Measurements from ENCODE around the gene CBR1. TPM values are rescaled to one million over a fixed set of nuclear protein-coding genes. Genes with fewer than 3 reads are reported as not detected.

Gene CBR1
- total RNA-seq, 2 experiments from 2014 or later, result 12.0 TPM; not detected in 1

DNA sequence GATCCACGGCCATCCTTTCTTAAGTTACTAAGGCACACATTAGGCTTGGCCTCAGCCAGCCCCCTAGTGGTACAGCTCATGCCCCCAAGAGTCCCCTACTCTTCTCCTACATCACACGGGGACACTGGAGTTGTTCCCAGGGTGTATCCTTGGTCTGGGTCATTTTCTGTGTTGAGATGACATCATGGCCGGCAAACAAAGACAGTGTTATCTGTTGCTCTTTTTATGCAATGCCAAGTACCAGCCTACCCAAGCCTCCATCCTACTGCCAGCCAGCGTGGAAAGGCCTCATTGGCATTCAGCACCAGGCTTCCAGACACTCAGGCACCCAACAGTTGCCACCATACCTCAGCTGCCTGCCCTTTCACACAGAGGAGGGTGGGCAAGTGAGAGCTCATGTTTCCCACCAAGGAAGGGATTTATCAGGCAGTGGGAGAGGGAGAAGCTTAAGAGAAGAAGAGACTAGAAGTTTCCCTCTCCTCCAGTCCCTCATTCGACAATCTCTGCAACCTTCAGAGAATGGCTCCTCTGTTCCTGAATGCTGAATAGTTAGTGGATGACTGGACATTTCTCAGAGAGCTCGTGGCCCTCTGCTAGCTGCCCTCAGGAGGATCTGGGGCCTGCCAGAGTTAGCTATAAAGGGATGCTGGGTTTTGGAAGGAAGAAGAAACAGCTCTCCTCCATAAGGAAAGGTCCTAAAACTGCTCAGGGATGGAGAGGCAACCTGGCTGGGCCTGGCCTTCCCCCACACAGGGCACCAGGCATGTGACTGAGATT lies 17.7 kb downstream of the CBR1 start:
- intact Hi-C loops (cut with micrococcal nuclease; ENCODE audit: unreplicated experiment), result no loop called here
- ChIA-PET CTCF (ENCODE audit: unreplicated experiment) (no interaction called here), POLR2A (interaction anchor here (0.6 to 0.8 kb wide), 2 partner anchors 13 to 26 kb away, joined by 3 read pairs; no protein-coding TSS in a partner anchor)

DNA sequence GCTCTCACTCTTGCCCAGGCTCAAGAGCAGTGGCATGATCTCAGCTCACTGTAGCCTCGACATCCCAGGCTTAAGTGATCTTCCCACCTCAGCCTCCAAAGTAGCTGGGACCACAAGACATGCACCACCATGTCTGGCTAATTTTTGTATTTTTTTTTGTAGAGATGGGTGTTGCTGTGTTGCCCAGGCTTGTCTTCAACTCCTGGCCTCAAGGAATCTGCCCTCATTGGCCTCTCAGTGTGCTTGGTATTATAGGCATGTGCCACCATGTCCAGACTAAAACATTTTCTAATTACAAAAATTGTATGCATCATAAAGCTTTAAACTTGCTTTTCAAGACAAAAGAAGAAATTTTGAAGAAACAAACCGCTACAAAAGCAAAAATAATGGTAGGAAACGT lies 20.1 kb downstream of the CBR1 start:
- H3K79me2 ChIP-seq (ENCODE audit: insufficient read depth, low read depth, low read length), result no peaks in the 10 kb centered on the region
- H3K4me1 ChIP-seq (ENCODE audit: insufficient read depth, low read length, poor library complexity, severe bottlenecking), result no peaks in the 10 kb centered on the region
- TF ChIP-seq EZH2phosphoT487 (IDR thresholded peaks at IDR 0.05; ENCODE audit: borderline replicate concordance, low read depth, low read length), result no peak
- TF ChIP-seq, protein P1, sequence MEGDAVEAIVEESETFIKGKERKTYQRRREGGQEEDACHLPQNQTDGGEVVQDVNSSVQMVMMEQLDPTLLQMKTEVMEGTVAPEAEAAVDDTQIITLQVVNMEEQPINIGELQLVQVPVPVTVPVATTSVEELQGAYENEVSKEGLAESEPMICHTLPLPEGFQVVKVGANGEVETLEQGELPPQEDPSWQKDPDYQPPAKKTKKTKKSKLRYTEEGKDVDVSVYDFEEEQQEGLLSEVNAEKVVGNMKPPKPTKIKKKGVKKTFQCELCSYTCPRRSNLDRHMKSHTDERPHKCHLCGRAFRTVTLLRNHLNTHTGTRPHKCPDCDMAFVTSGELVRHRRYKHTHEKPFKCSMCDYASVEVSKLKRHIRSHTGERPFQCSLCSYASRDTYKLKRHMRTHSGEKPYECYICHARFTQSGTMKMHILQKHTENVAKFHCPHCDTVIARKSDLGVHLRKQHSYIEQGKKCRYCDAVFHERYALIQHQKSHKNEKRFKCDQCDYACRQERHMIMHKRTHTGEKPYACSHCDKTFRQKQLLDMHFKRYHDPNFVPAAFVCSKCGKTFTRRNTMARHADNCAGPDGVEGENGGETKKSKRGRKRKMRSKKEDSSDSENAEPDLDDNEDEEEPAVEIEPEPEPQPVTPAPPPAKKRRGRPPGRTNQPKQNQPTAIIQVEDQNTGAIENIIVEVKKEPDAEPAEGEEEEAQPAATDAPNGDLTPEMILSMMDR (conservative IDR thresholded peaks at IDR 0.05; ENCODE audit: low read length), result no peak
- H3K9me2 ChIP-seq (ENCODE audit: insufficient read depth, low read length), result no peaks in the 10 kb centered on the region
- H3K4me2 ChIP-seq (ENCODE audit: low read length), result no peak overlapping the region
- H4K20me1 ChIP-seq (ENCODE audit: insufficient read depth, low read length), result no peaks in the 10 kb centered on the region
- H2AFZ ChIP-seq (ENCODE audit: low read length), result no peak overlapping the region
- POLR2A ChIA-PET, result interaction anchor here (1.0 kb wide), 1 partner anchor 228 kb away, joined by 3 read pairs; no protein-coding TSS in a partner anchor
- H3K27ac ChIP-seq (ENCODE audit: low read depth, low read length, poor library complexity, severe bottlenecking), result no peak overlapping the region
- no TSS peak for BruUV-seq (replicated peaks)
- CTCF ChIA-PET (ENCODE audit: unreplicated experiment), result no interaction called here
- intact Hi-C loops (cut with micrococcal nuclease; ENCODE audit: unreplicated experiment), result no loop called here
- H3K9me3 ChIP-seq (ENCODE audit: low read length), result peaks cover 17% of the 10 kb centered on the region
- H3K36me3 ChIP-seq (ENCODE audit: insufficient read depth, low read length), result no peaks in the 10 kb centered on the region
- no peak overlapping the region for H3K4me3 ChIP-seq (ENCODE audit: low read depth, low read length, poor library complexity, severe bottlenecking)
- no peak for DNase-seq (ENCODE audit: low spot score)

More for the DNA sequence above, 17.7 kb downstream of the CBR1 start:
- no TSS peak for BruUV-seq (replicated peaks)
- H3K4me2 ChIP-seq (ENCODE audit: low read length), result no peak overlapping the region
- DNase-seq (ENCODE audit: low spot score), result no peak
- H3K27ac ChIP-seq (ENCODE audit: low read depth, low read length, poor library complexity, severe bottlenecking), result no peak overlapping the region
- H3K4me1 ChIP-seq (ENCODE audit: insufficient read depth, low read length, poor library complexity, severe bottlenecking), result no peaks in the 10 kb centered on the region
- H3K79me2 ChIP-seq (ENCODE audit: insufficient read depth, low read depth, low read length), result no peaks in the 10 kb centered on the region
- H3K36me3 ChIP-seq (ENCODE audit: insufficient read depth, low read length), result no peaks in the 10 kb centered on the region
- no peaks in the 10 kb centered on the region for H4K20me1 ChIP-seq (ENCODE audit: insufficient read depth, low read length)
- H3K4me3 ChIP-seq (ENCODE audit: low read depth, low read length, poor library complexity, severe bottlenecking), result no peak overlapping the region
- no peak overlapping the region for H2AFZ ChIP-seq (ENCODE audit: low read length)
- TF ChIP-seq, protein P1 (conservative IDR thresholded peaks at IDR 0.05; ENCODE audit: low read length), result peak; percentile 64
- TF ChIP-seq EZH2phosphoT487 (IDR thresholded peaks at IDR 0.05; ENCODE audit: borderline replicate concordance, low read depth, low read length), result no peak
- H3K9me3 ChIP-seq (ENCODE audit: low read length), result no peaks in the 10 kb centered on the region
- H3K9me2 ChIP-seq (ENCODE audit: insufficient read depth, low read length), result no peaks in the 10 kb centered on the region

DNA sequence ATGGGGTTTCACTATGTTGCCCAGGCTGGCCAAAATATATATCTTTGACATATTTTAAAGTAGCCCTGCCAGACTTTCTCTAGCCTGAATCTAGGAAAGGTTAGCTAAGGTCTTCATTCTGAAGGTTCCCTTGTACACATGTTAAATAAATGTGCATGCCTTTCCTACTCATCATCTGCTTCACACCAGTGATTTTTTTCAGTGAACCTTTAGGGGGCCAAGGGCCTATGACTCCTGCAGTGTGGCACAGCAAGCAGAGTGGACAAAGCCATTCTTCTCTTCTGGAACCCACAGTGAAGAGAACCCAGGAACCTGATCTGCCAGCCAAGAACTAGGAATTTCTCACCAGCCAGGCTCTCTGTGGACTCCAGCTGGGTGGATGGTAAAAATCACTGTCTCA lies 22.9 kb downstream of the CBR1 start:
- H3K9me2 ChIP-seq (ENCODE audit: insufficient read depth, low read length), result no peaks in the 10 kb centered on the region
- H3K79me2 ChIP-seq (ENCODE audit: insufficient read depth, low read depth, low read length), result no peaks in the 10 kb centered on the region
- H3K4me2 ChIP-seq (ENCODE audit: low read length), result no peak overlapping the region
- H3K9me3 ChIP-seq (ENCODE audit: low read length), result peaks cover 17% of the 10 kb centered on the region
- TF ChIP-seq EZH2phosphoT487 (IDR thresholded peaks at IDR 0.05; ENCODE audit: borderline replicate concordance, low read depth, low read length), result no peak
- TF ChIP-seq, protein P1 (conservative IDR thresholded peaks at IDR 0.05; ENCODE audit: low read length), result no peak
- no peak overlapping the region for H2AFZ ChIP-seq (ENCODE audit: low read length)
- intact Hi-C loops (cut with micrococcal nuclease; ENCODE audit: unreplicated experiment), result no loop called here
- ChIA-PET CTCF (ENCODE audit: unreplicated experiment) (no interaction called here), POLR2A (no interaction called here)
- H3K4me1 ChIP-seq (ENCODE audit: insufficient read depth, low read length, poor library complexity, severe bottlenecking), result peaks cover 1% of the 10 kb centered on the region
- H4K20me1 ChIP-seq (ENCODE audit: insufficient read depth, low read length), result no peaks in the 10 kb centered on the region
- H3K36me3 ChIP-seq (ENCODE audit: insufficient read depth, low read length), result no peaks in the 10 kb centered on the region
- no peak for DNase-seq (ENCODE audit: low spot score)
- H3K27ac ChIP-seq (ENCODE audit: low read depth, low read length, poor library complexity, severe bottlenecking), result no peak overlapping the region
- no peak overlapping the region for H3K4me3 ChIP-seq (ENCODE audit: low read depth, low read length, poor library complexity, severe bottlenecking)
- BruUV-seq (replicated peaks), result no TSS peak

Measured in OCI-LY7 (cell line).